NCI-H82 (cell line): Measurements from ENCODE around the gene SLC2A9.

Experiments used
- DNase-seq: peaks from one replicate; lab custom pipeline; 2025; lab: John Stamatoyannopoulos, UW

Gene SLC2A9

DNA sequence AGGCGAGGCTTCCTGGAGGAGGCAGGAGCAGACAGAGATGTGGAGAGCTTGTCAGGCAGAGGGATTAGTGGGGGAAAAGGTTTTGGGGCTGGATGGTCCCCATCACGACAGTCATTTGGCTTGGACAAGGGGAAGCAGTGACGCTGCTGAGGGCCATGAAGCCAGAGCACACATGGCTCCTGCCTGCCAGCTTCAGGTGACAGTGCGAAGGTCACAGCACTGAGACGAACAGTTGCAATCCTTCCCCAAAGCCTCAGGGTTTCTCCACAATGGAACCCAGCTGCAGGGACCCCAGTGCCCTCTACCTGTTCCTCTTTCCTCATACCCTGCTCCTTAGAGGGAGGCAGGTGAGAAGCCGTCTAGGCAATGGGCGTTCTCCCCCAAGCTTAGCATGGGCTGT lies 129.6 kb downstream of the SLC2A9 start:
- no peak for DNase-seq

DNA sequence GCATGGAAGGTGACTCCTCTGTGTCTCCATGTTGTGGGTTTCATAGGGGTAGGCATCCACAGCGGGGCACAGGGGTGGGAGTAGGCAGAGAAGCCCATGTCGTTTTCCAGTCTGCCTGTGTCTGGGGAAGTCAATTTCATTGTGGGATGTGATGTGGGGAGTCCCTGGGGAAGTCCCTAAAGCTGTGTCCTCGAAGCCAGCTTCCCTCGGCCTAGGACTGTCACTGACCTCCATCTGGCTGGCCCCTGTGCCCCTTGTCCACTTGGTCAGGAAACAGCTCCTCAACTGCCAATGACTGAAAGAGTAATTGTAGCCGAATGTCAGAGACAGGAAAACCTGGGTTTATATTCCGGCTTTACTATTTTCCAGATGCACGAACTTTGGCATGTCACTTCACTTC lies 130.2 kb downstream of the SLC2A9 start:
- no peak for DNase-seq

DNA sequence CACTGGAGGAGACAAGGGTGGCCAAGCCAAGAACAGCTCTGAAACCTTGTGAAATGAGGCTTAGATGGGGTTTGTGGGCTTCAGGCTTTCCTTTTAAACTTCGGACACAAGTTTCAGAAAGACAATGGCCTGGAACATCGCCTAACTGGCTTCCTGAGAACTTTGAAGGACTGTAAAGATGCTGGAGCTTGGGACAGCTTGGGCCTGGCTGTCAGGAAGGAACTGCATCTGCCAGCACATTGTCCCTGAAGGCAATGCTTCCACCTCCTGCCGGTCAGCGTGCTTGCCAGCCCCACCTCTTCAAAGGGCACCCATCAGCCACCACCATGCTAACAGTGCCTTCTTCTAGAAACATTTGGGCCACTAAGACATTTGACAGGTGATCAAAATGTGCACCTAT lies 132.0 kb downstream of the SLC2A9 start:
- DNase-seq, result no peak

DNA sequence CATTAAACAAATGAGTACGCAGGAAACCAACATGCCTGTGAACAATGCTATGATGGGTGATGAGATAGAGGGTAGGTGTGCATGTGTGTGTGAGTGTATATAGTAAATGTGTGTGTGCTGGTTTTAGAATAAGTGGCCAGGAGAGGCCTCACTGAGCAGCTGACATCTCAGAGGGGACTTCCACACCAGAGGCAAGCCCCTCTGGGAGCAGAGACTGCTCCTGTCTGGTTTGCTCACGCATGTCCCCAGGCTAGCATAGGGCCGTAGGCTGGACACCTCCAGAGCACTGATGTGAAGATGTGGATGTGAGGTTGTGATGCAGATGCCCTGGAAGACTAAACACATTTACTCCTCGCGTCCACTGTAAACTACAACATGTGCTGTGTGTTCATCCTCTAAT lies 135.3 kb downstream of the SLC2A9 start:
- no peak for DNase-seq

DNA sequence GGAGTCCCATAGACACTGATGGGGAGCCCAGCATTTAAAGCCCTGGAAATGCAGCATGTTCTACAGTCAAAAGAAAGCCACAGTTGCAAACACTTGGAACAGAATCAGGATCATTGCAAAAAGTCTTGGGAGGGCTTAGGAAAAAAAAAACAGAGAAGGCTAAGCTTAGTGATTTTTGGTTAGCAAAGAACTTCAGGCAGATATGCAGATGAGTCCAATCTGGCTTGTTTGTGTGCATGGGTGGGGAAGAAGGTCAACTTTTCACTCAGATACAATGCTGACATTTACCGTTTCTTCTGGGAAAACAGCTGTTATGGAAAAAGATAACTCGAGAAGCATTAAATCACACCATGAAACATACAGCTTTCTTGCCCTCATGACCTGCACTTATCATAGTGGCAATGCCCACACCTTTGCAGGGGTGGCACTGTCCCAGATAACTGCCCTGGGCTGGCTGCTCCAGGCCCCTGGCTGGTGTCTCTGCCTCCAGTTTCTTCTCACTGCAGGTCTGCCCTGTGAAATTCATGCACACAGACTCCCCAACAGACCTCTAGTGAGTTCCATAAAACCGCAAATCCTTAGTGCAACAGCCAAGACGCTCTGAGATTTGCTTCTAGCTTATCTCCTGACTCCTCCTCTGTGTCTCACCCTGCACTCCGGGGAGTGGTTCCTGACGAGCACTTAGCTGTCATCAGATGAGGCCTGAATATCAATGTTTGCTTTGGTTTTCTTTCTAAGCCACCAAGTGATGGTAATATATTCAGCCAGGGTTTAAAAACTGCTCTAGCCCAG lies 140.7 kb downstream of the SLC2A9 start:
- no peak for DNase-seq

DNA sequence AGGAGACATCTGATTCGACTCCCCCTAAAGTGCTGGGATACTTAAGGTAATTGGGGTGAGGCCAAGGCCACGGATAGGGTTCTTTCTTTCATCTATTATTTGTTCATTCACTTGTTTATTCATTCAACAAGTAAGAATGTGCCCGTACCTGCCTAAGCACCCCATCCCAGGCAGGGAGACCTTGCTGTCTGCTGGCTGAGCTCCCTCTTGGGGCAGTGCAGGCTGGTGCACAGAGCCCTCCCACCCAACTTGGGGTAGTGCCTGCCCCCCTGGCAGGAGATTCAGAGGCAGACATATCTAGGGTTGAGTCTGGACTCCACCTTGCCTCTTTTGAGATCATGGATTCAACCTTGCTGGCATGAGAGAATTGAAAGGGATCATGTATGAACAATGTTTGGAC lies 144.2 kb downstream of the SLC2A9 start:
- no peak for DNase-seq

DNA sequence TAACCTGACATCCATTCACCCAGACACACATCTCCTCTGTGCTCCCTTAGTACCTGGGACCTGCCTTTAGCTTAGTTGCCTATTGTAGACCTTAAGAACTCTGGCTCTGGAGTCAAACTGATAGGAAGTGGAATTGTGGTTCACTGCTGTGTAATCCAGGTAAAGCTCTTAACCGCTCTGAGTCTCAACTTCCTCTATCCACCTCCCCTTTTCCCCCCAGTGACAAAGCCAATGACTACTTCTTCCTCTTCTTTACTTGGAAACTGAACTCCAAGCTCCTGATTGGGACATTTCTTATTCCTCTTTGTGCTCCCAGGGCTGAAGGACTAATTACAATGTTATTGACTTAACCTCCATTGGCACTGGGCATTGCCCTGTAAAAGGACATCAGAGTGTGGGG lies 145.8 kb downstream of the SLC2A9 start:
- DNase-seq, result no peak

DNA sequence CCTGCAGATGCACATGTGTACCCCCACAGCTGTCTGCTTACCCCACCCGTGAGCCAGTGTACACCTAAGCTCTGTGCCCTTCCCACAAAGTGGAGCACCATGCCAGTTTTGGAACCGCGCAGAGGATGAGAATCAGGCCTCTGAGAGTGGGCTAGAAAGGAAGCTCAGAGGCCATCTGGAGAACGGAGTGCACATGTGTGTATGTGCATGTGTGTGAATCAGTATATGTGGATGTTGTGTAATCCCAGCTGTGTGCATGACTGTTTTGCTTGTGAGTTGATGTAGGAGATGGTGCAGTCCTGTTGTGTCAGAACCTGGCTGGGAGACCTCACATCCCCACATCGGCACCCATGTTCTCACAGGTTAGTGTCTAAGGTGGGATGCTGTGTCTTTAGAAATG lies 146.9 kb downstream of the SLC2A9 start:
- no peak for DNase-seq

DNA sequence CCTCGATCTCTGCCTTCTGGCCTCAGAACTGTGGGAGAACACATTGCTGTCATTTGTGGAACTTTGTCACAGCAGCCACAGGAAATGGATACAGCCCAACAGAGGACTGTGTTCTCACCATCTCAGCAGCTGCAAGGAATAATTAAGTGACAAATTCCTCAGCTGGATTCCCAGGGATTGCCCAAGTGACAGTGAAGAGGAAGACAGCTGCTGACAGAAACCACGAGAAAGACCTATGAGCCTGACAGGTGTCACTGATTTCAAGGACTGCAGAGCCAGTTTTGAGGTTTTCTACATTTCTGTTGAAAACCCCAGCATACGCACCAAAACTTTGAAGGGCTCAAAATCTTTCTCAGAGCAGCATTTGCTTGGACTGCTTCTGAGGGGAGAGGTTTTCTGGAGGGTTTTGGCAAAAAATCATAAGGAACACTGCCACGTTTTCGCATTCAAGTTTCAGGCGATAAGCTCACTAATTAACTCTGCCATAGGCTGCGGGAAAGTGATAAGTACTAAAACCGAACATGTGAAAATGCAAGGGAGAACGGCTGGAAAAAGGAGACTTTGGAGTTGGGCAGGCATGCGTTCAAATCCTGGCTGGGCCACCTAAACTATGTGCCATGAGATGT lies 151.0 kb downstream of the SLC2A9 start:
- no peak for DNase-seq

DNA sequence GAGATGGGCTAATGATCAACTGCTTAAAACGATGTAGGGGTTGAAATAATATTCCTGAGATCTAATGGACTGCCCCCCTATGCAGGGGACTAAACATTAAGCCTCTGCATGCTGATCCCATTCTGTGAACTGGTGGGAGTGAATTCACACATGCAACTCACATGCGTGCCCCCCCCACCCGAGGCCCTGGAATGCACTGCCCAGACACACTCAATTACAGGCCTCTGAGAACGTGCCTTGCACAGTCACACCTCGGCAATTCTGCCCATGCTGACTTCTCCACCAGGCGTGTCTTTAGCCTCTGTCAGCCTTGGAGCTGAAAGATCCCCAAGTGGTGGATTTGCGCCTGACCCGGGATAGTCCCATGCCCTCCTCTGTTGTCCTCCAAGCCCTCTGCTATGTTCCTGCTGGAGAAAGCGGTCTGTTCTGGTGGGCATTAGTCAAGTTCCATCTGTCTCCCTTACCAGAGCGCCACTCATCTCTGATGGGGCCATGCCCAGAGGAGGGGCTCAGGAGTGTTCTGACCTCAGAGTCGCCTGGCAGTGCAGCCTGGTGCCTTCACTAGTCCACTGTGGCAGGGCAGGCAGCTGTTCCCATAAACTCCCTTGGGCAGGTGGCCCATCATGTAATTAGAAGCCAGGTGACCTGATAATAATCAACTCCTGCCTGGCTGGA lies 153.4 kb downstream of the SLC2A9 start:
- peak; percentile 12 for DNase-seq

DNA sequence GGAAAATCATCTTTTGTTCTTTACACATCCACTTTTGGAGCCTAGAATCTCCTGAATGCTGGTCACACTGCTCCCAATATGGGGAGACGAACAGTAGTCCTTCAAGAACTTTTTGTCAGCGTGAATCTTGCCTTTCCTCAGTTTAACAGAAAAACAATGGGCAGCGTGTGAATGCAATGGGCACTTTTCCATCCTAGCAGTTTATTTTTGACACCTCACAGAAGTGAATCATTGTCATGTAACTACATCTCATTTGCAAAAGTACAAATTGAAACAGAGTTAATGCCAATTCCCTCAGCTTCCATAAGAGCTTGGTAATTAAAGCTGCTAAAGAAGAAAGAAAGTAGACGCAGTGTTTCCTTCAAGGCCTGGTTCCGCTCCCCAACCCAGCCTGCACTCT lies 154.4 kb downstream of the SLC2A9 start:
- DNase-seq, result no peak

DNA sequence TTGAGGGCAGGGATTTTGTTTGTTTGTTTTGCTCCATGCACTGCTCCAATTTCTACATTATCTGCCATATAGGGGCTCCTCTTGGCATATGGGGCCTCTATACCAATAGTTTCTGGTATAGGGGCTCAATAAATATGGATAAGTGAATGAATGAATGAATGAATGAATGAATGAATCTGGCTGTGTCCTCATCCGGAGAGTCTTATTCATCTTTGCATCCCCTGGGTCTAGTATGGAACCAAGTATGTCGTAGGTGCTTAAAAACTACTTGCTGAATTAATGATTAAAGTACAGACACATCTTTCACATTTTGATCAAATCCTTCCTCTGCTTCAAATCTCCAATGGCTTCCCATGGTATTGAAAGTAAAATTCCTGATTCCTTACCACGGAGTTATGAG lies 159.7 kb downstream of the SLC2A9 start:
- no peak for DNase-seq

DNA sequence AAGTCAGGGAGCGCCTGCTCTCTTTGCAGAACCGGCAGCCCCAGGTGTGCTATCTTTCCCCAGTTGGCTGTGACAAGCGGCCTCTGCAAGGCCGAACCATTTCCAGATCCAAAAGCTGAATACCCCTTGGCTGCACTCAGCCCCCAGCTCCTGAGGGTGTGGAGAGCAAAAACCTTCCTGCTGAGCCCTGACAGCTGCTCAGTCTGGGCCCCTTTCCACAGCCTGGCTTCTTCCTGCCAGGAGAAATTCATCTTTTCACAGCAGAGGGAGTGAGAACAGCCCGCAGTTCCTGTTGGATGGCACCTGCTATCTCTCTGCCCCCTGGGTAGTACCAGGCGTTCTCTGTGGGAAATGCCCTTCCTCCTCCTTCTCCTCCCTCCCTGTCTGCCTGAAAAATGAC lies 161.5 kb downstream of the SLC2A9 start:
- DNase-seq, result no peak

DNA sequence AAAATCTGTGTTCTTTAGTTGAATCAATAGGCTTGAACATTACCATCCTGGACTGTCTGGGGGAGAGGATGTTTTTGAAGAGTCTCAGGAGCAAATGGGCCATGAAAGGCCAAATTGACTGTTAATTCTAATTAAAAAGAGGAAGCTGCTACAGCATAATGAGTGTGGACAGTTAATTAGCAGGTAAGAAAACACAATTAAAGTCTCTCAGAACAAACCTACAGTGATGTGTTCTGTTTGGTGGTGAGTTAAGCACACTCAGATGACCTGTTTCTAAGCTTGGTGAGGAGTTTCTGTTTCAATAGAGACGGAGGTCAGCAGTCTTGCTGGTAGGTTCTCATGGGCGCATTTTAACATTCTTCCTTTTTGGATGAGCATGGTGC lies 171.8 kb downstream of the SLC2A9 start:
- DNase-seq, result no peak

DNA sequence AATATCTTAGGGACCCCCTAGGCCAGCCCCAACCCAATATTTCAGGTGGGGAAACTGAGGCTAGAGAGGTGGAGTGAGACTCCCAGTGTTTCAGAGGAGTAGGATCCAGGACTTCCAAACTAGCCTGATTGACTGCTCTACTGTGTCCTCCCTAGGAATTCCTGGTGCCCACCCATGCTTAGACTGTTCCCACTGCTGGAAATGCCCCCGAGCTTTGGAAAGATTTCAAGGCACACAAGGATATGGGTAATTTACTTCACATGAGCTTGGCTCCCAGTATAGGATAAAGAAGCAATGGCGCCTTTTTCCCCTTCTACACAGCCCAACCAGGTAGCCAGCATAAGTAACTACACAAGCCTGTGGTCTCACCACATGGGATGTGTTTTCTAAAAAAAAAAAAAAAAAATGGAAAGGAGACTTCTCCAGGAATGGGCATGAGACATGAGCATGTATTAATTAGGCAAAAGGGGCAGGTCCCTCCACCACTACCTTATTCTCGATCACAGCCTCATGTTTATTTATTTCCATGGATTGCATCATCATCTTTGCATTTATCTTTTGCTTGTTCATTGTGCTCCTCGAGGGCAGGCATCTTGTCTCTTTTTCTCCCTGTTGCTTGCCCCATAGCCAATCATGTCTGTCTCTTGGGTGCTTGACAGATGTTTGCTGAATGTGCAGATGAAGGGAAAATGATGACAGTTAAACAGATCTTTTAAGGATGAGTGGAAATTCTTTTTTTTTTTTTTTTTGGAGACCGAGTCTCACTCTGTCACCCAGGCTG lies 173.1 kb downstream of the SLC2A9 start:
- no peak for DNase-seq

DNA sequence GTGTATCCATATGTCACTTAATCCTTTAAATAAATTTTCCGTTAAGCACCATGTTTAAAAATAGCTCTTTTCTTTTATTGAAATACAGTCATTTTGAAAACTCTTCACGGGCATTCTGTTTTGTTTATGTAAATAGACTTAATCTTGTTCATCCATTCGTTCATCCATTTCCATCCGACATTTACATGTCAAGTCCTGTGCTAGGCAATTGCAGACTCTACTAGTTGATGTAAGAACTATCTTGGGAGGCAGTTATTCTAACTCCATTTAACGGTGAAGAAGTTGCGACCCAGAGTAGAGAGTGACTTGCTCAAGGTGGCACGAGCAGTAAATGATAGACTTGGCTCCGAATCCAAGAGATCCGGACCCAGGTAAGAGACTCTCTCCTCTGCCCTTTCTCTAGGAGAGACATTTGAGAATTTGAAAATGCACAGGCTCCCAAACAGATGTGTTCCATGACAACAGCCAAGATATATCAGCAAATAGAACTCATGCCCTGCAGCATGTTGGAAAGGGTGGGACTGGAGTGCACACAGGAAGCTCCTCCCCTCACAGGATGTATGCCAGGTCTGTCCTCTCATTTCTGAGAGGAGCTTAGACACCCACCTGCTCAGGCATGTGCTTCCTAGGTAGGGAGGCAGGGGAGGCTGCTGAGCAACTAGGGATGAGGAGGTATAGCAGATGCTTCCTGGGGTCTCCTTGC lies 175.4 kb downstream of the SLC2A9 start:
- peak; percentile 52 for DNase-seq

DNA sequence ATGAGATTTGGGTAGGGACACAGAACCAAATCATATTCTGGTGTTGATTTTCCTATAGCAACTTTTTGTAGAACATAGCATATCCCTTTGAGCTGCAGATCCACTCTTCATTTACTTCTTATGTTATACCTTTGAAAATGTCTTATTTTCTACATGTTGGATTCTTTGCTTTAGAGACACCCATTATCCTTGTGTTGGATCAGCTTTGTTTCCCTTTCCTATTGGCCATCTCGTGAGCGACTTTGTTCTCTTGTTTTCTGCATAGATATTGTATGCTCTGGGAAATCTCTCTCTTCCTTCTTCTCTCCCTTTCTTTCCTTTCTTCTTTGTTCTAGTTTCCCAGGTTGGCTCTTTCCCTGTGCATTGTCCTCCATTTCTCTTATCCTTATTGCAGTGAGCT lies 180.2 kb downstream of the SLC2A9 start:
- DNase-seq, result no peak

DNA sequence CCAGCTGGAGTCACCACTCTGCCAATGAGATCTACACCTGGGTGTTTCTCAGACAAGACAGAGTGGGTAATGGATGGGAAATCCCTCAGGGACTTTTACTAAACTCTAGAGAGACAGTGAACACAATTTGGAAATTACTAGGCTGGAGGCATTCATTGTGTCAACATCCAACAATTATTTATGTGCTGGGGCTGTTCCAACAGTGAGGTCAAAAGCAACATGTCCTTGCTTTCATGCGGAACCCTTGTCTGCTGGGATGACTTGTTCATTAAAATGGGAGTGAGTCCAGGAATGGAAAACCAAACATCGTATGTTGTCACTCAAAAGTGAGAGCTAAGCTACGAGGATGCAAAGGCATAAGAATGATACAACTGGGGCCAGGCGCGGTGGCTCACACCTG lies 185.9 kb downstream of the SLC2A9 start:
- no peak for DNase-seq

DNA sequence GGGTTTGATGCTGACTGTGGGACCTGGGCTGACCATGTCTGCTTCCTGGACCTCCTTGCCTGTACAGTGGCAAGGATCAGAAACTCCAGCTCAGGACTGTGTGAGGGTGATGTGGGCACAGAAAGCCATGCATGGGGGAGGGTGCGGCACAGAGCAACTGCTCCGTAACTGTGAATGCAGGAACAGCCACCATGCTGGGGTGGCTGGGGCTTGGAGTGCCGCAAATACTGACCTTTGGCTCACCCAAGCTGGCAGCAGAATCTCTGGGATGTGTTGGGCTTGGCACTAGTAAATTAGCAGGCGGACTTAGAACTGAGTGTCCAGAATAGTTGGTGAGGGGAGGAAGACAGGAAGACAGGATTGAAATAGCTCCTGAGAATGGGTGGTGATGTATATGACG lies 187.9 kb downstream of the SLC2A9 start:
- no peak for DNase-seq

DNA sequence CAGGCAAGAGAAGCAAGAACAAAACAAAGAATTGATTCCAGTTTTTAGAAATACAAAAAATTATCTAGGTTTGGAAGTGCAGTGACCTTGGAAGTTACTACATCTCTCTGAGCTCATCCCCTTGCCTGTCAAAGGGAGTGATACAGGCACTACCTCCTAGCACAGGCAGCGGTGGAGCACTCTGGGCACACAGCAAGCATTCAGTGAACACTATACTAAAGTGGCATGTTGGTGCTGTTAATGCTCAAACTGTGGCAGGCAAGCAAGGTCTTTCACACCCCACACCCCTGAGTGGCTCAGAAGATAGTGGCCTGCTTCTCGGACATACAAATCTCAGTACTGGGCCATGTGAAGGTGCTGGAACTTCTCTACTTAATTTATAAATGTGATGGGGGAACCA lies 188.7 kb downstream of the SLC2A9 start:
- DNase-seq, result no peak

DNA sequence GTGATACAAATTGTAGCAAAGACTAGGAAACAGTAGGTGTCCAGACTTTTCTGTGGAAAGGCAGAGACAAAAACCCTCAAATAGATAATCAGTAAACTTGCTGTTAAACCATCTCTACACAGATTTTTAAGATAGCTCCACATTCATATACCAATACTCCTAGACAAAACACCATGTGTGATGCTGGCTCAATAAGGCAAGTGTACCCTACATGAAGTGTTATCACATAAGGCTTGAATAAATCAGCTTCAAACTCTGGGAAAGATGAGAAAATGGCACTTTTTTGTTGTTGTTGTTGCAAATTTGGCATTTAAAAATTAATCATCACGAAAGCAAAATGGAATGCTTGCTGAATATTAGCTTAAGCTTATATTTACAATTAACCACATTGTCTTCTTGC lies 194.7 kb downstream of the SLC2A9 start:
- no peak for DNase-seq

DNA sequence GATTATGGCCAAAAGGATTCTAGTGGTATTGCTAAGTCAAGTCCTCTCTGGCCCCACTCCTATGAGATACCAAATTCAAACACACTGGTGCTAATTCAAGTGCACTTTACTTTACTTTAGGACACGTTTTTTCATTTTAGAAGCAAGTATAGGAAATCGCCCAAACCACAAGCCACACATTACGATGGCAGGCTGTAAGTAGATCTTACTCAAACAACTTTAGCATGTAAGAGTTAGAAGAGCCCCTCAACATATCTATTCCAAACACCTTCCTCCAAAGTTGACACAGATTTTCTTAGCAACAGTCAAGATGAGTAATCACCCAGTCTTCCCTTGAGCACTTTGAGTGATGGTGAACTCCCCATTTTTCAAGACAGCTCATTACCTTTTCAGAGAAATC lies 196.2 kb downstream of the SLC2A9 start:
- no peak for DNase-seq
